Stimulated activated CD4-positive, alpha-beta T cell treated with anti-CD3 and anti-CD28 coated beads, Interleukin-15, amount 100 ng/mL, for 48 hours (primary cell): ENCODE measurements around the gene MEI1.

Experiments
- DNase-seq, 2 donors: peaks; one replicate each; pipeline ENCODE4 v3.0.0-alpha.2; 2020; ENCODE audit warnings: low read depth in 2 of 2

MEI1 gene

GRCh38 chr22:41841085-41841712 lies 141.9 kb downstream of the MEI1 start:
- DNase-seq, result no peak

GRCh38 chr22:41842996-41843970 lies 144.0 kb downstream of the MEI1 start:
- no peak for DNase-seq

GRCh38 chr22:41844036-41844435 lies 144.7 kb downstream of the MEI1 start:
- no peak for DNase-seq

GRCh38 chr22:41844513-41844912 lies 145.2 kb downstream of the MEI1 start:
- no peak for DNase-seq

GRCh38 chr22:41845380-41846267 lies 146.3 kb downstream of the MEI1 start:
- no peak for DNase-seq

- no peak for DNase-seq
Observed at GRCh38 chr22:41846268-41846987, 147.1 kb downstream of the MEI1 start.

GRCh38 chr22:41847300-41847699 lies 148.0 kb downstream of the MEI1 start:
- DNase-seq, result no peak

GRCh38 chr22:41848468-41848867 lies 149.2 kb downstream of the MEI1 start:
- DNase-seq, result no peak
